ENCODE data around the gene ZCCHC17. TPM values are rescaled to one million over a fixed set of nuclear protein-coding genes. Genes with fewer than 3 reads are reported as not detected.

ZCCHC17 gene
- total RNA-seq, 1 donor from 2014 or later = 31.3 TPM

GRCh38 chr1:31344503-31344902, 47.7 kb downstream of the ZCCHC17 start:
- Mint-ChIP-seq H3K4me1 (ENCODE audit: low read depth) (no peaks in the 10 kb centered on the region), H3K9me3 (ENCODE audit: low read depth) (no peaks in the 10 kb centered on the region), H3K27me3 (no peaks in the 10 kb centered on the region), H3K4me3 (ENCODE audit: low read depth) (no peak overlapping the region), H3K27ac (no peak overlapping the region), H3K36me3 (ENCODE audit: insufficient read depth) (peaks cover 7% of the 10 kb centered on the region)
- no peak for TF ChIP-seq CTCF (IDR thresholded peaks at IDR 0.05; ENCODE audit: unreplicated experiment)
- no peak for DNase-seq (ENCODE audit: low spot score, unreplicated experiment)

GRCh38 chr1:31345635-31346034, 48.8 kb downstream of the ZCCHC17 start:
- Mint-ChIP-seq H3K36me3 (ENCODE audit: insufficient read depth) (peaks cover 5% of the 10 kb centered on the region), H3K27ac (no peak overlapping the region), H3K9me3 (ENCODE audit: low read depth) (no peaks in the 10 kb centered on the region), H3K4me3 (ENCODE audit: low read depth) (no peak overlapping the region), H3K27me3 (no peaks in the 10 kb centered on the region), H3K4me1 (ENCODE audit: low read depth) (no peaks in the 10 kb centered on the region)
- TF ChIP-seq CTCF (IDR thresholded peaks at IDR 0.05; ENCODE audit: unreplicated experiment) = no peak
- DNase-seq (ENCODE audit: low spot score, unreplicated experiment) = no peak

- H3K4me3 Mint-ChIP-seq (ENCODE audit: low read depth) = no peak overlapping the region
- H3K27ac Mint-ChIP-seq = no peak overlapping the region
- H3K4me1 Mint-ChIP-seq (ENCODE audit: low read depth) = no peaks in the 10 kb centered on the region
- no peaks in the 10 kb centered on the region for H3K9me3 Mint-ChIP-seq (ENCODE audit: low read depth)
- TF ChIP-seq CTCF (IDR thresholded peaks at IDR 0.05; ENCODE audit: unreplicated experiment) = no peak
- no peaks in the 10 kb centered on the region for H3K27me3 Mint-ChIP-seq
- no peak for DNase-seq (ENCODE audit: low spot score, unreplicated experiment)
- H3K36me3 Mint-ChIP-seq (ENCODE audit: insufficient read depth) = peaks cover 10% of the 10 kb centered on the region
These were observed 50.0 kb downstream of the ZCCHC17 start for GRCh38 chr1:31346785-31347184.

- DNase-seq (ENCODE audit: low spot score, unreplicated experiment) = no peak
- H3K4me3 Mint-ChIP-seq (ENCODE audit: low read depth) = no peak overlapping the region
- no peak for TF ChIP-seq CTCF (IDR thresholded peaks at IDR 0.05; ENCODE audit: unreplicated experiment)
- H3K27me3 Mint-ChIP-seq = no peaks in the 10 kb centered on the region
- H3K4me1 Mint-ChIP-seq (ENCODE audit: low read depth) = no peaks in the 10 kb centered on the region
- H3K9me3 Mint-ChIP-seq (ENCODE audit: low read depth) = no peaks in the 10 kb centered on the region
- H3K27ac Mint-ChIP-seq = no peak overlapping the region
- H3K36me3 Mint-ChIP-seq (ENCODE audit: insufficient read depth) = peaks cover 21% of the 10 kb centered on the region
These were observed 51.6 kb downstream of the ZCCHC17 start for GRCh38 chr1:31348449-31348848.

GRCh38 chr1:31354283-31354682, 57.5 kb downstream of the ZCCHC17 start:
- H3K36me3 Mint-ChIP-seq (ENCODE audit: insufficient read depth) = peaks cover 33% of the 10 kb centered on the region
- no peaks in the 10 kb centered on the region for H3K4me1 Mint-ChIP-seq (ENCODE audit: low read depth)
- no peaks in the 10 kb centered on the region for H3K9me3 Mint-ChIP-seq (ENCODE audit: low read depth)
- no peak for DNase-seq (ENCODE audit: low spot score, unreplicated experiment)
- H3K27ac Mint-ChIP-seq = no peak overlapping the region
- H3K27me3 Mint-ChIP-seq = no peaks in the 10 kb centered on the region
- TF ChIP-seq CTCF (IDR thresholded peaks at IDR 0.05; ENCODE audit: unreplicated experiment) = no peak
- no peak overlapping the region for H3K4me3 Mint-ChIP-seq (ENCODE audit: low read depth)

Data from progenitor cell of endocrine pancreas (in vitro differentiated cells).